MM.1S (cell line): ENCODE data around the gene MCU.

ENCODE experiments used
- DNase-seq: peaks from one replicate; pipeline ENCODE4 v3.0.0-alpha.2; 2015
- H2AFZ ChIP-seq: fragments of 300-600 bp; sonication (generic); 2 replicates; pipeline ENCODE4 v1.6.0; 2016; ENCODE audit warnings: antibody characterized with exemption, low read length
- H3F3A ChIP-seq: fragments of 300-600 bp; sonication (generic); 2 replicates; pipeline ENCODE4 v1.6.1; 2016; ENCODE audit warnings: mild to moderate bottlenecking, antibody characterized with exemption, low read length, moderate library complexity, mixed read lengths; ENCODE audit not compliant: insufficient read depth
- H3K27ac ChIP-seq: fragments of 300-600 bp; sonication (generic); 2 replicates; pipeline ENCODE4 v1.5.1; 2016; ENCODE audit warnings: mild to moderate bottlenecking, low read length
- H3K27me3 ChIP-seq: fragments of 300-600 bp; sonication (generic); replicated peaks from 2 replicates; pipeline ENCODE4 v1.6.0; 2016; ENCODE audit warnings: low read length; ENCODE audit not compliant: insufficient read depth
- H3K36me3 ChIP-seq: fragments of 300-600 bp; sonication (generic); replicated peaks from 2 replicates; pipeline ENCODE4 v1.6.1; 2016; ENCODE audit warnings: mild to moderate bottlenecking, low read length, mixed read lengths; ENCODE audit not compliant: insufficient read depth
- H3K4me1 ChIP-seq: fragments of 300-600 bp; sonication (generic); 2 replicates; pipeline ENCODE4 v1.6.1; 2016; ENCODE audit warnings: low read length, mixed read lengths
- H3K4me2 ChIP-seq: fragments of 300-600 bp; sonication (generic); 2 replicates; pipeline ENCODE4 v1.6.0; 2016; ENCODE audit warnings: low read depth, low read length
- H3K4me3 ChIP-seq: fragments of 300-600 bp; sonication (generic); 2 replicates; pipeline ENCODE4 v1.5.1; 2016; ENCODE audit warnings: low read length, mixed read lengths
- H3K79me2 ChIP-seq: fragments of 300-600 bp; sonication (generic); 2 replicates; pipeline ENCODE4 v1.6.1; 2016; ENCODE audit warnings: mixed run types, low read length, mixed read lengths
- H3K9ac ChIP-seq: fragments of 300-600 bp; sonication (generic); 2 replicates; pipeline ENCODE4 v1.6.1; 2016; ENCODE audit warnings: low read length, mixed read lengths
- H3K9me2 ChIP-seq: fragments of 300-600 bp; sonication (generic); replicated peaks from 2 replicates; pipeline ENCODE4 v1.6.1; 2016; ENCODE audit warnings: mild to moderate bottlenecking, low read length, mixed read lengths; ENCODE audit not compliant: insufficient read depth
- H3K9me3 ChIP-seq: fragments of 300-600 bp; sonication (generic); replicated peaks from 2 replicates; pipeline ENCODE4 v1.6.1; 2016; ENCODE audit warnings: mild to moderate bottlenecking, low read length, mixed read lengths; ENCODE audit not compliant: insufficient read depth
- H4K20me1 ChIP-seq: fragments of 300-600 bp; sonication (generic); 2 replicates; pipeline ENCODE4 v1.6.1; 2016; ENCODE audit warnings: mild to moderate bottlenecking, low read length, moderate library complexity, mixed read lengths; ENCODE audit not compliant: insufficient read depth
- CTCF ChIP-seq: fragments of 300-600 bp; sonication (generic); IDR thresholded peaks from 2 replicates; pipeline ENCODE4 v1.5.1; 2016; ENCODE audit warnings: antibody characterized with exemption, low read length, mixed read lengths
- EZH2 ChIP-seq: fragments of 300-600 bp; sonication (generic); optimal IDR thresholded peaks from 2 replicates; pipeline ENCODE3; 2017; ENCODE audit warnings: low read depth, mild to moderate bottlenecking, antibody characterized with exemption, low read length, mixed read lengths
- EZH2phosphoT487 ChIP-seq: fragments of 300-600 bp; sonication (generic); IDR thresholded peaks from 2 replicates; pipeline ENCODE4 v1.6.1; 2018; ENCODE audit warnings: antibody characterized with exemption, low read length

Gene MCU

GRCh38 chr10:72727130-72727529, 35.2 kb downstream of the MCU start:
- H3K79me2 ChIP-seq, result no peaks in the 10 kb centered on the region
- H3K9me3 ChIP-seq, result no peaks in the 10 kb centered on the region
- TF ChIP-seq CTCF (no peak), EZH2 (no peak), EZH2phosphoT487 (no peak)
- H3K36me3 ChIP-seq, result no peaks in the 10 kb centered on the region
- H3K4me2 ChIP-seq, result no peak overlapping the region
- no peak for DNase-seq
- H3K4me3 ChIP-seq, result no peak overlapping the region
- no peak overlapping the region for H3K27ac ChIP-seq
- no peaks in the 10 kb centered on the region for H3K9me2 ChIP-seq
- H2AFZ ChIP-seq, result no peak overlapping the region
- H3K4me1 ChIP-seq, result peaks cover 6% of the 10 kb centered on the region; the same call in 1 of the 2 replicates
- H3K9ac ChIP-seq, result no peak overlapping the region
- H3F3A ChIP-seq, result no peaks in the 10 kb centered on the region
- no peaks in the 10 kb centered on the region for H4K20me1 ChIP-seq
- H3K27me3 ChIP-seq, result no peaks in the 10 kb centered on the region

- H3K79me2 ChIP-seq, result no peaks in the 10 kb centered on the region
- no peak overlapping the region for H2AFZ ChIP-seq
- H3K27ac ChIP-seq, result no peak overlapping the region
- H4K20me1 ChIP-seq, result no peaks in the 10 kb centered on the region
- H3K4me3 ChIP-seq, result no peak overlapping the region
- H3K4me1 ChIP-seq, result peaks cover 6% of the 10 kb centered on the region; the same call in 1 of the 2 replicates
- no peaks in the 10 kb centered on the region for H3K9me2 ChIP-seq
- TF ChIP-seq CTCF (no peak), EZH2phosphoT487 (no peak), EZH2 (no peak)
- no peak overlapping the region for H3K4me2 ChIP-seq
- DNase-seq, result no peak
- H3F3A ChIP-seq, result no peaks in the 10 kb centered on the region
- H3K36me3 ChIP-seq, result no peaks in the 10 kb centered on the region
- no peaks in the 10 kb centered on the region for H3K27me3 ChIP-seq
- no peak overlapping the region for H3K9ac ChIP-seq
- no peaks in the 10 kb centered on the region for H3K9me3 ChIP-seq
Measured at GRCh38 chr10:72728462-72728861, 36.5 kb downstream of the MCU start.

GRCh38 chr10:72729528-72729927, 37.6 kb downstream of the MCU start:
- Histone ChIP-seq H3F3A (no peaks in the 10 kb centered on the region), H3K9me3 (no peaks in the 10 kb centered on the region), H4K20me1 (no peaks in the 10 kb centered on the region), H3K9ac (no peak overlapping the region), H2AFZ (no peak overlapping the region), H3K36me3 (no peaks in the 10 kb centered on the region), H3K79me2 (no peaks in the 10 kb centered on the region), H3K4me2 (no peak overlapping the region), H3K27ac (no peak overlapping the region; the same call in 1 of the 2 replicates), H3K4me1 (peaks cover 6% of the 10 kb centered on the region; the same call in 1 of the 2 replicates), H3K9me2 (no peaks in the 10 kb centered on the region), H3K27me3 (no peaks in the 10 kb centered on the region), H3K4me3 (no peak overlapping the region)
- DNase-seq, result peak; percentile 15
- TF ChIP-seq EZH2phosphoT487 (no peak), CTCF (no peak), EZH2 (no peak)
